Measurements from ENCODE around the gene HDLBP. TPM values are rescaled to one million over a fixed set of nuclear protein-coding genes. Genes with fewer than 3 reads are reported as not detected.
A peak's percentile ranks its signal among the peaks of the same experiment; 100 is the strongest.

The HDLBP gene
- total RNA-seq, 2 experiments from 2014 or later, result 259 to 266 TPM

- H3K36me3 Mint-ChIP-seq (ENCODE audit: low read depth), result peaks cover 31% of the 10 kb centered on the region
- TF ChIP-seq, protein P1, sequence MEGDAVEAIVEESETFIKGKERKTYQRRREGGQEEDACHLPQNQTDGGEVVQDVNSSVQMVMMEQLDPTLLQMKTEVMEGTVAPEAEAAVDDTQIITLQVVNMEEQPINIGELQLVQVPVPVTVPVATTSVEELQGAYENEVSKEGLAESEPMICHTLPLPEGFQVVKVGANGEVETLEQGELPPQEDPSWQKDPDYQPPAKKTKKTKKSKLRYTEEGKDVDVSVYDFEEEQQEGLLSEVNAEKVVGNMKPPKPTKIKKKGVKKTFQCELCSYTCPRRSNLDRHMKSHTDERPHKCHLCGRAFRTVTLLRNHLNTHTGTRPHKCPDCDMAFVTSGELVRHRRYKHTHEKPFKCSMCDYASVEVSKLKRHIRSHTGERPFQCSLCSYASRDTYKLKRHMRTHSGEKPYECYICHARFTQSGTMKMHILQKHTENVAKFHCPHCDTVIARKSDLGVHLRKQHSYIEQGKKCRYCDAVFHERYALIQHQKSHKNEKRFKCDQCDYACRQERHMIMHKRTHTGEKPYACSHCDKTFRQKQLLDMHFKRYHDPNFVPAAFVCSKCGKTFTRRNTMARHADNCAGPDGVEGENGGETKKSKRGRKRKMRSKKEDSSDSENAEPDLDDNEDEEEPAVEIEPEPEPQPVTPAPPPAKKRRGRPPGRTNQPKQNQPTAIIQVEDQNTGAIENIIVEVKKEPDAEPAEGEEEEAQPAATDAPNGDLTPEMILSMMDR (IDR thresholded peaks at IDR 0.05), result no peak
- CTCF ChIA-PET, result interaction anchor here (0.8 to 1.4 kb wide), 4 partner anchors 12 to 386 kb away, joined by 3 to 7 read pairs (median 4); no protein-coding TSS in a partner anchor
- no peak for DNase-seq
- peak overlapping the region; percentile 93 for H3K27ac Mint-ChIP-seq
- no peaks in the 10 kb centered on the region for H3K9me3 Mint-ChIP-seq
- H3K27me3 Mint-ChIP-seq, result no peaks in the 10 kb centered on the region
- H3K4me3 Mint-ChIP-seq, result peak overlapping the region; percentile 99
- POLR2A ChIA-PET, result interaction anchor here (0.7 to 2.2 kb wide), 15 partner anchors 8 to 692 kb away, joined by 3 to 11 read pairs (median 4); partner anchors contain the start of gene ING5
- intact Hi-C loops (cut with micrococcal nuclease), result no loop called here
- no peak for ATAC-seq
- peaks cover 66% of the 10 kb centered on the region for H3K4me1 Mint-ChIP-seq (ENCODE audit: low read depth)
These were observed 1.0 kb downstream of the HDLBP start for GRCh38 chr2:241314226-241315092.

DNA sequence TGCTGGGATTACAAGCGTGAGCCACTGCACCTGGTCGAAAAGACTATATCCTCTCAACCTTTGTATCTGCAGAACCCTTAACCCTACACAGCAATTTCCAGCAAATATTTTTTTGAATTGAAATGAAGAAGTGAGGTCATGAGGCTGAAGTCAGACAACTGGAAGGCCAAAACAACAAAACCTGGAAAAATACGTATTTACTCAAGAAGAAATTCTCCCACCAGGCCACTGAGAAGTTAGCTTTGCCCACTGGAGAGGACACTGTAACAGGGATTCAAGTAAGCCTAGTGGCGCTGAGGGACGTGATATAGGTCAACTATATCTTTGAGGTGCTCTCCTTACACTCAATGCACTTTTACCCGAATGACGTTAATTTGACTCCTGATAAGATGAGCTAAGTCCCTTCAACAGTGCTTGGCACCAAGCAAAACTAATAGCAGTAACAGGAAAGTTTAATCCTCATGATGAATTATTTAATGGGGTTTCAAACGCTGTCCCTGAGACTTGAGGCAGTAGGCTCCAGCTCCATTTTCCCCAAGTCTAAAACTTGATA is 1.9 kb downstream of the HDLBP start:
- CTCF ChIA-PET, result interaction anchor here (0.7 to 1.4 kb wide), 3 partner anchors 11 to 35 kb away, joined by 3 to 7 read pairs (median 3); no protein-coding TSS in a partner anchor
- H3K9me3 Mint-ChIP-seq, result no peaks in the 10 kb centered on the region
- peaks cover 32% of the 10 kb centered on the region for H3K36me3 Mint-ChIP-seq (ENCODE audit: low read depth)
- intact Hi-C loops (cut with micrococcal nuclease), result no loop called here
- DNase-seq (no peak), ATAC-seq (no peak)
- H3K27me3 Mint-ChIP-seq, result no peaks in the 10 kb centered on the region
- H3K4me3 Mint-ChIP-seq, result peak overlapping the region; percentile 99
- H3K27ac Mint-ChIP-seq, result peak overlapping the region; percentile 93
- TF ChIP-seq, protein P1 (IDR thresholded peaks at IDR 0.05), result no peak
- POLR2A ChIA-PET, result interaction anchor here (0.8 to 2.2 kb wide), 6 partner anchors 12 to 45 kb away, joined by 3 to 5 read pairs (median 4); no protein-coding TSS in a partner anchor
- H3K4me1 Mint-ChIP-seq (ENCODE audit: low read depth), result peaks cover 67% of the 10 kb centered on the region

GRCh38 chr2:241312082-241312481 is 3.4 kb downstream of the HDLBP start:
- ChIA-PET POLR2A (interaction anchor here (0.6 to 1.4 kb wide), 3 partner anchors 9 to 53 kb away, joined by 3 to 4 read pairs (median 3); no protein-coding TSS in a partner anchor), CTCF (no interaction called here)
- Mint-ChIP-seq H3K4me3 (no peak overlapping the region), H3K27ac (peak overlapping the region; percentile 37), H3K36me3 (ENCODE audit: low read depth) (peaks cover 24% of the 10 kb centered on the region), H3K9me3 (no peaks in the 10 kb centered on the region), H3K27me3 (no peaks in the 10 kb centered on the region), H3K4me1 (ENCODE audit: low read depth) (peaks cover 67% of the 10 kb centered on the region)
- ATAC-seq (no peak), DNase-seq (no peak)
- TF ChIP-seq, protein P1 (IDR thresholded peaks at IDR 0.05), result no peak
- intact Hi-C loops (cut with micrococcal nuclease), result no loop called here

GRCh38 chr2:241310917-241311566 is 4.4 kb downstream of the HDLBP start:
- TF ChIP-seq, protein P1 (IDR thresholded peaks at IDR 0.05), result no peak
- Mint-ChIP-seq H3K9me3 (no peaks in the 10 kb centered on the region), H3K27ac (no peak overlapping the region), H3K4me1 (ENCODE audit: low read depth) (peaks cover 65% of the 10 kb centered on the region), H3K36me3 (ENCODE audit: low read depth) (peaks cover 15% of the 10 kb centered on the region), H3K27me3 (no peaks in the 10 kb centered on the region), H3K4me3 (no peak overlapping the region)
- intact Hi-C loops (cut with micrococcal nuclease), result no loop called here
- ATAC-seq, result no peak
- DNase-seq, result no peak
- ChIA-PET CTCF (no interaction called here), POLR2A (interaction anchor here (0.6 kb wide), 1 partner anchor 254 kb away, joined by 4 read pairs; no protein-coding TSS in a partner anchor)

All from activated CD8-positive, alpha-beta T cell treated with anti-CD3 and anti-CD28 coated beads for 36 hours (primary cell).